ENCODE data around the gene PTOV1.

PTOV1 gene

GRCh38 chr19:49875177-49875576 is 24.2 kb downstream of the PTOV1 start:
- Mint-ChIP-seq H3K4me3 (no peak overlapping the region), H3K27ac (no peak overlapping the region), H3K4me1 (peaks cover 27 to 58% of the 10 kb centered on the region in 2 donors), H3K9me3 (no peaks in the 10 kb centered on the region), H3K36me3 (peaks cover 28 to 41% of the 10 kb centered on the region in 2 donors), H3K27me3 (no peaks in the 10 kb centered on the region)
- ATAC-seq (replicated peaks) (no peak), DNase-seq (no peak)

DNA sequence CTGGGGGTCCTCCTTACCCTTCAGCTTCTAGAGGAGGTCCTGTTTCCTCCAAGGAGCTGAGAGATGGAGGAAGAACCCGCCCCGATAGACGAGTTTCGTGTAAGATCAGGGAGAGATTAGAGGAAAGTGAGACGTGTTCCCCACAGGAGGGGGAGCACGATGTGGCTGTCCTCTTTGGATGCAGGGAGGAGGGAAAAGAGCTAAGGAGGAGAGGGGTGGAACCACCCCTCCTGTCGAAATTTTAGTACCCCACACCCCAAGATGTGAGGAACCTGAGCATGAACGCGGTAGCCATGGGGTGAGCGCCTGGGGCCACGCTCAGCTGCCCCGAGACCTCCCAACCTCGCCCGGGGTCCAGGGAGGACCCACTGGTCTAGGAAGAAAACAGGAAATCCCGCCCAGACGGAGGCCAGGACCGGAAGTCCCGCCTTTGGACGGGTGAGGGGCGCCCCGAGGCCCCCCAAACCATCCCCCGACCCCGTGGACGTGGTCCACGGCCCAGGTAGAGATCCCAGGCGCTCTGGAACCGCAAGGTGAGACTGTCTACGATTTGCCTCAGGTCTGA is 25.0 kb downstream of the PTOV1 start:
- H3K4me1 Mint-ChIP-seq: peaks cover 26 to 57% of the 10 kb centered on the region in 2 donors
- no peaks in the 10 kb centered on the region for H3K27me3 Mint-ChIP-seq
- no peak overlapping the region for H3K27ac Mint-ChIP-seq
- no peak overlapping the region for H3K4me3 Mint-ChIP-seq
- ATAC-seq (replicated peaks) (no peak), DNase-seq (peak; percentile 49)
- H3K36me3 Mint-ChIP-seq: peaks cover 33 to 49% of the 10 kb centered on the region in 2 donors
- no peaks in the 10 kb centered on the region for H3K9me3 Mint-ChIP-seq

- Mint-ChIP-seq H3K4me1 (peaks cover 29 to 60% of the 10 kb centered on the region in 2 donors), H3K4me3 (no peak overlapping the region), H3K36me3 (peaks cover 39 to 55% of the 10 kb centered on the region in 2 donors), H3K27ac (no peak overlapping the region), H3K9me3 (no peaks in the 10 kb centered on the region), H3K27me3 (no peaks in the 10 kb centered on the region)
- peak; percentile 62 to 69 for ATAC-seq (replicated peaks)
- DNase-seq: peak; percentile 98
Observed at GRCh38 chr19:49876422-49877019, 25.6 kb downstream of the PTOV1 start.

DNA sequence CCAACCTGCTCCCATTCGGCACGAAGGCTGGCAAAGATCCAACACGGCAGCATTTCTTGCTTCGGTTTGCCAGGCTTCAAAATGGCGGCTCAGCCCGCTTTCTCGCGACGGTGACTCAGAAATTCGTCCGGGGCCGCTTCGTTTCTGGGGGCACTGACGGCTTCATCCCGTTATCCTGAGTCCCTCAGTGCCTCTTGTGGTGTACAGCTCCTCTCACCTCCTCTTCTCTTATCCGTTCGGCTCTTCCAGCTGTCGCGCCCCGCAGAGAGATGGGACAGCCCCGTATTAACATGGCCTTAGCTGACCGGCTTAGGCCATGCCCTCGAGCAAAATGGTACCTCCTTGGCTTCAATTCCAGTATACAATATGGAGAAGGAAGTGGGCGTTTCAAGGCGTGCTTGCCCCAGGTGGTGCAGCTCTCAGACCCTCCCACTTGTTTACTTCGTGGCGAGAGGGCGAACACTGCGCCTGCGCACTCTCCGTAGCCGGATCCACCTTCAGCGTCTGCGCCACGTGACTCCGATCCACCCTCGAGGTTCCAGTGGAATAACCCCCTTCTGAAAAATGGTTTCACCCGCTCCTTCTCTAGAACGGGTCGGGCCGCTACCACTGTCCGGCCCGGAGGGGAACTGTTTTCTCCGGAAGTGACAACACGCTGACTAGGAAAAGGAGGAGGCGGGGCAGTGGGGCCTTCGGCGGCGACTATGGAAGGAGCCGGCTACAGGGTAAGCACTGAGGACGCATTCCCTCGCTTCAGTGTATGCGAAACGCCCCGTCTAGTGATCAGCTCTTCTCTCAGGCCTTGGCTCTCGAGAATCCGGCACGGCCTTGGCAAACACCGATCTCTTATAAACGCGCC is 26.3 kb downstream of the PTOV1 start, which contains the start of the genes AKT1S1 and TBC1D17:
TSS of gene AKT1S1 (minus strand) at position 336 of the 859 bp plus-strand sequence. CDS start 4,060 bp downstream, outside the sequence.
TSS of gene TBC1D17 (plus strand) at position 683 of the 859 bp plus-strand sequence. CDS start at position 705, 22 bp downstream.
- Mint-ChIP-seq H3K9me3 (no peaks in the 10 kb centered on the region), H3K27me3 (no peaks in the 10 kb centered on the region), H3K4me1 (peaks cover 27 to 60% of the 10 kb centered on the region in 2 donors), H3K27ac (no peak within 1 kb of the TSS), H3K36me3 (peaks cover 40 to 56% of the 10 kb centered on the region in 2 donors), H3K4me3 (no peak within 1 kb of the TSS)
- ATAC-seq (replicated peaks) (peak; percentile 77 to 78), DNase-seq (peak; percentile 100)

- peaks cover 46 to 62% of the 10 kb centered on the region in 2 donors for H3K36me3 Mint-ChIP-seq
- no peak overlapping the region for H3K4me3 Mint-ChIP-seq
- H3K27ac Mint-ChIP-seq: no peak overlapping the region
- no peaks in the 10 kb centered on the region for H3K27me3 Mint-ChIP-seq
- no peaks in the 10 kb centered on the region for H3K9me3 Mint-ChIP-seq
- peak; percentile 97 for DNase-seq
- peaks cover 29 to 64% of the 10 kb centered on the region in 2 donors for H3K4me1 Mint-ChIP-seq
- peak; percentile 74 to 76 for ATAC-seq (replicated peaks)
Observed at GRCh38 chr19:49877879-49878743, 27.2 kb downstream of the PTOV1 start.

DNA sequence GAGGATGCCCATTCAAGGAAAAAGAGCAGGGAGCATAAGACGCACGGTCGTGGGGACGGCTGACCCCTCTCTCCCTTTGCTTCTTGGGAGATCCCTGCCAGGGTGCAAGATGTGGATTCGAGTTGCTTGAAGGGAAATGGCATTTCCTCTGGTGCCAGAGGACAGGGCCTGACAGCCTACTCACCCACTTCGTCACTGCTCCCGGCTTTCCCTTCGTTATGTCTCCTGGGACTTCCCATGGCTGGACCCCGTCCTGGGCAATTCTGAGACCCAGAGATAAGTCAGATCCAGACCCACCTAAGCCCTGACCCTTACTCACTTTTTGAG is 27.7 kb downstream of the PTOV1 start:
- no peak for DNase-seq
- Mint-ChIP-seq H3K4me1 (peaks cover 30 to 70% of the 10 kb centered on the region in 2 donors), H3K27me3 (no peaks in the 10 kb centered on the region), H3K9me3 (peaks cover 0 to 2% of the 10 kb centered on the region in 2 donors), H3K27ac (no peak overlapping the region), H3K36me3 (peaks cover 52 to 65% of the 10 kb centered on the region in 2 donors), H3K4me3 (no peak overlapping the region)
- no peak for ATAC-seq (replicated peaks)

GRCh38 chr19:49879243-49879963 is 28.4 kb downstream of the PTOV1 start:
- peaks cover 54 to 64% of the 10 kb centered on the region in 2 donors for H3K36me3 Mint-ChIP-seq
- H3K4me1 Mint-ChIP-seq: peaks cover 31 to 71% of the 10 kb centered on the region in 2 donors
- ATAC-seq (replicated peaks) (no peak), DNase-seq (no peak)
- H3K27me3 Mint-ChIP-seq: no peaks in the 10 kb centered on the region
- peak overlapping the region; percentile 42 for H3K27ac Mint-ChIP-seq
- H3K9me3 Mint-ChIP-seq: peaks cover 0 to 2% of the 10 kb centered on the region in 2 donors
- H3K4me3 Mint-ChIP-seq: peak overlapping the region in 1 of 2 donors; percentile 9

DNA sequence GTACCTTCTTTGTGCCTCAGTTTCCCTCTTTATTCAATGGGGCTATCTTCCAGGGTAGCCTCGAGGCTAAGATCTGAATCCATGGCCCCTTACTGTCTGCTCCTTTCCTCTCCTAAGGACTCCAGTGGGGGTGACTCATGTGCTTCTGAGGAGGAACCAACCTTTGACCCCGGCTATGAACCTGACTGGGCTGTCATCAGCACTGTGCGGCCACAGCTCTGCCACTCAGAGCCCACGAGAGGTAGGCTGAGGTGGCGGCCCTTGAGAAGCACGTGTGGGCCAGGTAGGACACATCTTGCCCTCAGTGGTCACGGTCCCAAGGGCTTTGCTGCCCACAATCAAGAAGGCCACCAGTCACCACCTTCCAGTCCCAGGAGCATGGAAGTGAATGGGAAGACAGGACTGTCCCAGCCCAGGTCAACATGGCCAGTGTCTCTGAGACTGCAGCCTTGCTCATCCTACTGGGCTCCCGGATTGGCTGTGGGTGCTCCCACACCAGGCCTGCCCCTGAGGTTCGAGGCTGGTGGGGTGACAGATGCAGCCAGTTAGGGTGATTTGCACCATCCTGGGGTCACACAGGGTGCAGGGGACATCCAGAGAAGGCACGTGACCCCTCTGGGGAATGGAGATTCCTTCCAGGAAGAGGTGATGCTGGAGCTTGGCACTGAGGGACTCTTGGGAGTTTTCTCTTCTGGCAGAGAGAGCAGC is 29.4 kb downstream of the PTOV1 start:
- Mint-ChIP-seq H3K4me3 (no peak overlapping the region), H3K36me3 (peaks cover 60 to 73% of the 10 kb centered on the region in 2 donors), H3K27me3 (no peaks in the 10 kb centered on the region), H3K4me1 (peaks cover 33 to 72% of the 10 kb centered on the region in 2 donors), H3K27ac (no peak overlapping the region), H3K9me3 (peaks cover 0 to 2% of the 10 kb centered on the region in 2 donors)
- ATAC-seq (replicated peaks) (no peak), DNase-seq (no peak)

DNA sequence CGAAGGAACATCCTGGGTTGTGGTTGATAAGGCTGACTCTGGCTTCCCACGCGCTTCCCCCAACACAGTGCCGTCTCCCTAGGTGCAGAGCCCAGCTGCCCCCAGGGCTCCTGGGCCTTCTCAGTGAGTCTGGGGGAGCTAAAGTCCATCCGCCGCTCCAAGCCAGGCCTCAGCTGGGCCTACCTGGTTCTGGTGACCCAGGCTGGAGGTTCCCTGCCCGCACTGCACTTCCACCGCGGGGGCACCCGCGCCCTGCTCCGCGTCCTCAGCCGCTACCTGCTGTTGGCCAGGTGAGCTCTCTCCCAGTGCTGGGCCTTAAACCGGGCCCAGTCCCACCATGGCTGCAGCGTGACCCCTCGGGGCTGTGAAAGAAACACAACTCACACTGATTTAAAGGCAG is 30.2 kb downstream of the PTOV1 start:
- Mint-ChIP-seq H3K36me3 (peaks cover 61 to 74% of the 10 kb centered on the region in 2 donors), H3K4me3 (no peak overlapping the region), H3K9me3 (peaks cover 0 to 2% of the 10 kb centered on the region in 2 donors), H3K27ac (no peak overlapping the region), H3K4me1 (peaks cover 29 to 71% of the 10 kb centered on the region in 2 donors), H3K27me3 (no peaks in the 10 kb centered on the region)
- DNase-seq: no peak
- ATAC-seq (replicated peaks): no peak

GRCh38 chr19:49881672-49882394 is 30.9 kb downstream of the PTOV1 start:
- ATAC-seq (replicated peaks): no peak
- peak overlapping the region; percentile 79 for H3K27ac Mint-ChIP-seq

DNA sequence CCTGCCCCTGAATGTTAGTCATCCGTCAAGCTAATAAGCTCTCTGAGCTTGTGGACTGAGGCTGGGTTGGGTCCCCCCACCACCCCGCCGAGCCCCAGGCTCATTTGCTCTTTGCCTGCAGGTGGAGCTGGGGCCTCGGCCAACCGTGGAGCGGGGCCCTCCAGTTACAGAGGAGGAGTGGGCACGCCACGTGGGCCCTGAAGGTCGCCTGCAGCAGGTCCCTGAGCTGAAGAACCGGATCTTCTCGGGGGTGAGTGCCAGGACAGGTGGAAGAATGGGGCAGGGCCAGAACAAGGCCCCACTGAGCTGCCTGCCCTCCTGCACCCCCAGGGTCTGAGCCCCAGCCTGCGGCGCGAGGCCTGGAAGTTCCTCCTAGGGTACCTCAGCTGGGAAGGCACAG is 31.7 kb downstream of the PTOV1 start:
- no peak for DNase-seq
- Mint-ChIP-seq H3K36me3 (peaks cover 69 to 87% of the 10 kb centered on the region in 2 donors), H3K27me3 (no peaks in the 10 kb centered on the region), H3K4me3 (no peak overlapping the region), H3K9me3 (peaks cover 0 to 2% of the 10 kb centered on the region in 2 donors), H3K27ac (peak overlapping the region; percentile 73), H3K4me1 (peaks cover 37 to 86% of the 10 kb centered on the region in 2 donors)
- no peak for ATAC-seq (replicated peaks)

More at GRCh38 chr19:49881672-49882394, 30.9 kb downstream of the PTOV1 start:
- no peaks in the 10 kb centered on the region for H3K27me3 Mint-ChIP-seq
- peaks cover 29 to 77% of the 10 kb centered on the region in 2 donors for H3K4me1 Mint-ChIP-seq
- H3K9me3 Mint-ChIP-seq: peaks cover 0 to 2% of the 10 kb centered on the region in 2 donors
- DNase-seq: no peak
- peaks cover 66 to 79% of the 10 kb centered on the region in 2 donors for H3K36me3 Mint-ChIP-seq
- peak overlapping the region in 1 of 2 donors; percentile 36 for H3K4me3 Mint-ChIP-seq

GRCh38 chr19:49883094-49883493 is 32.1 kb downstream of the PTOV1 start:
- DNase-seq (no peak), ATAC-seq (replicated peaks) (no peak)
- Mint-ChIP-seq H3K27me3 (no peaks in the 10 kb centered on the region), H3K4me3 (no peak overlapping the region), H3K4me1 (peaks cover 40 to 87% of the 10 kb centered on the region in 2 donors), H3K9me3 (peaks cover 0 to 2% of the 10 kb centered on the region in 2 donors), H3K27ac (peak overlapping the region; percentile 60), H3K36me3 (peaks cover 69 to 89% of the 10 kb centered on the region in 2 donors)

Data from stimulated activated naive B cell treated with anti-CD40 and anti-IgM and Interleukin-4, amounts not matched to agents 10 μg/mL and 1 μg/mL and 100 μg/mL, for 72 hours (primary cell).